WTC11 (cell line): ENCODE results near the gene DDX39A.

ENCODE experiments used
- TEAD4 ChIP-seq: sonication (generic); formaldehyde crosslinking; IDR thresholded peaks from 2 replicates; pipeline ENCODE4 v1.8.0; 2022; ENCODE audit warnings: mild to moderate bottlenecking, missing genetic modification reagents
- ZNF121 ChIP-seq: sonication (generic); formaldehyde crosslinking; IDR thresholded peaks from 2 replicates; pipeline ENCODE4 v1.8.0; 2023; ENCODE audit warnings: missing genetic modification reagents
- TF ChIP-seq, protein P1 (sequence below): sonication (generic); formaldehyde crosslinking; IDR thresholded peaks from 2 replicates; pipeline ENCODE4 v1.8.1; 2022; ENCODE audit warnings: low read depth, mild to moderate bottlenecking, moderate library complexity, missing genetic modification reagents, borderline replicate concordance
- TF ChIP-seq, protein P2 (sequence below): fragments of 200-600 bp; IDR thresholded peaks from 2 replicates; pipeline ENCODE4 v1.8.0; 2022; ENCODE audit warnings: antibody characterized with exemption
- TF ChIP-seq, protein P3 (sequence below): sonication (generic); formaldehyde crosslinking; IDR thresholded peaks from 2 replicates; pipeline ENCODE4 v1.8.0; 2022; ENCODE audit warnings: mild to moderate bottlenecking, missing genetic modification reagents
- TF ChIP-seq, protein P4 (sequence below): sonication (generic); formaldehyde crosslinking; IDR thresholded peaks from 2 replicates; pipeline ENCODE4 v1.8.0; 2022; ENCODE audit warnings: missing genetic modification reagents

DNA sequence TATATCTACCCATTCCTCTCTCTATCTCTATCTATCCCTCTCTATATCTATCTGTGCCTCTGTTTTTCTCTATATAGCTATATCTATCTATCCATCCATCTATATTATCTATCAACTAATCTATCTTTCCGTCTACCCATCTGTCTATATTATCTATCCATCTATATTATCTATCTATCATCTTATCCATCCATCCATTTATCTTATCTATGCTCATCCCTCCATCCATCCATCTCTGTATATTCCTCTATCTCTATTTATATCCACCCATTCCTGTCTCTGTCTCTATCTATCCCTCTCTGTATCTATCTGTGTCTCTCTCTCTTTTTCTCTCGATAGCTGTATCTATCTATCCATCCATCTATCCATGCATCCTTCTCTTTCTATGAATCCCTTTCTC lies 41.8 kb upstream of the DDX39A start:
- TF ChIP-seq, protein P1, sequence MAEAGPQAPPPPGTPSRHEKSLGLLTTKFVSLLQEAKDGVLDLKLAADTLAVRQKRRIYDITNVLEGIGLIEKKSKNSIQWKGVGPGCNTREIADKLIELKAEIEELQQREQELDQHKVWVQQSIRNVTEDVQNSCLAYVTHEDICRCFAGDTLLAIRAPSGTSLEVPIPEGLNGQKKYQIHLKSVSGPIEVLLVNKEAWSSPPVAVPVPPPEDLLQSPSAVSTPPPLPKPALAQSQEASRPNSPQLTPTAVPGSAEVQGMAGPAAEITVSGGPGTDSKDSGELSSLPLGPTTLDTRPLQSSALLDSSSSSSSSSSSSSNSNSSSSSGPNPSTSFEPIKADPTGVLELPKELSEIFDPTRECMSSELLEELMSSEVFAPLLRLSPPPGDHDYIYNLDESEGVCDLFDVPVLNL (CRISPR knock-in tag): no peak
- TF ChIP-seq, protein P2, sequence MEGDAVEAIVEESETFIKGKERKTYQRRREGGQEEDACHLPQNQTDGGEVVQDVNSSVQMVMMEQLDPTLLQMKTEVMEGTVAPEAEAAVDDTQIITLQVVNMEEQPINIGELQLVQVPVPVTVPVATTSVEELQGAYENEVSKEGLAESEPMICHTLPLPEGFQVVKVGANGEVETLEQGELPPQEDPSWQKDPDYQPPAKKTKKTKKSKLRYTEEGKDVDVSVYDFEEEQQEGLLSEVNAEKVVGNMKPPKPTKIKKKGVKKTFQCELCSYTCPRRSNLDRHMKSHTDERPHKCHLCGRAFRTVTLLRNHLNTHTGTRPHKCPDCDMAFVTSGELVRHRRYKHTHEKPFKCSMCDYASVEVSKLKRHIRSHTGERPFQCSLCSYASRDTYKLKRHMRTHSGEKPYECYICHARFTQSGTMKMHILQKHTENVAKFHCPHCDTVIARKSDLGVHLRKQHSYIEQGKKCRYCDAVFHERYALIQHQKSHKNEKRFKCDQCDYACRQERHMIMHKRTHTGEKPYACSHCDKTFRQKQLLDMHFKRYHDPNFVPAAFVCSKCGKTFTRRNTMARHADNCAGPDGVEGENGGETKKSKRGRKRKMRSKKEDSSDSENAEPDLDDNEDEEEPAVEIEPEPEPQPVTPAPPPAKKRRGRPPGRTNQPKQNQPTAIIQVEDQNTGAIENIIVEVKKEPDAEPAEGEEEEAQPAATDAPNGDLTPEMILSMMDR: no peak
- TF ChIP-seq, protein P3, sequence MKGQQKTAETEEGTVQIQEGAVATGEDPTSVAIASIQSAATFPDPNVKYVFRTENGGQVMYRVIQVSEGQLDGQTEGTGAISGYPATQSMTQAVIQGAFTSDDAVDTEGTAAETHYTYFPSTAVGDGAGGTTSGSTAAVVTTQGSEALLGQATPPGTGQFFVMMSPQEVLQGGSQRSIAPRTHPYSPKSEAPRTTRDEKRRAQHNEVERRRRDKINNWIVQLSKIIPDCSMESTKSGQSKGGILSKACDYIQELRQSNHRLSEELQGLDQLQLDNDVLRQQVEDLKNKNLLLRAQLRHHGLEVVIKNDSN (CRISPR knock-in tag): no peak
- TF ChIP-seq, protein P4, sequence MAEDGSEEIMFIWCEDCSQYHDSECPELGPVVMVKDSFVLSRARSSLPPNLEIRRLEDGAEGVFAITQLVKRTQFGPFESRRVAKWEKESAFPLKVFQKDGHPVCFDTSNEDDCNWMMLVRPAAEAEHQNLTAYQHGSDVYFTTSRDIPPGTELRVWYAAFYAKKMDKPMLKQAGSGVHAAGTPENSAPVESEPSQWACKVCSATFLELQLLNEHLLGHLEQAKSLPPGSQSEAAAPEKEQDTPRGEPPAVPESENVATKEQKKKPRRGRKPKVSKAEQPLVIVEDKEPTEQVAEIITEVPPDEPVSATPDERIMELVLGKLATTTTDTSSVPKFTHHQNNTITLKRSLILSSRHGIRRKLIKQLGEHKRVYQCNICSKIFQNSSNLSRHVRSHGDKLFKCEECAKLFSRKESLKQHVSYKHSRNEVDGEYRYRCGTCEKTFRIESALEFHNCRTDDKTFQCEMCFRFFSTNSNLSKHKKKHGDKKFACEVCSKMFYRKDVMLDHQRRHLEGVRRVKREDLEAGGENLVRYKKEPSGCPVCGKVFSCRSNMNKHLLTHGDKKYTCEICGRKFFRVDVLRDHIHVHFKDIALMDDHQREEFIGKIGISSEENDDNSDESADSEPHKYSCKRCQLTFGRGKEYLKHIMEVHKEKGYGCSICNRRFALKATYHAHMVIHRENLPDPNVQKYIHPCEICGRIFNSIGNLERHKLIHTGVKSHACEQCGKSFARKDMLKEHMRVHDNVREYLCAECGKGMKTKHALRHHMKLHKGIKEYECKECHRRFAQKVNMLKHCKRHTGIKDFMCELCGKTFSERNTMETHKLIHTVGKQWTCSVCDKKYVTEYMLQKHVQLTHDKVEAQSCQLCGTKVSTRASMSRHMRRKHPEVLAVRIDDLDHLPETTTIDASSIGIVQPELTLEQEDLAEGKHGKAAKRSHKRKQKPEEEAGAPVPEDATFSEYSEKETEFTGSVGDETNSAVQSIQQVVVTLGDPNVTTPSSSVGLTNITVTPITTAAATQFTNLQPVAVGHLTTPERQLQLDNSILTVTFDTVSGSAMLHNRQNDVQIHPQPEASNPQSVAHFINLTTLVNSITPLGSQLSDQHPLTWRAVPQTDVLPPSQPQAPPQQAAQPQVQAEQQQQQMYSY (CRISPR knock-in tag): no peak
- no peak for TF ChIP-seq ZNF121 (CRISPR knock-in tag)
- no peak for TF ChIP-seq TEAD4 (CRISPR knock-in tag)
